Measurements from ENCODE around the gene UST. TPM values are rescaled to one million over a fixed set of nuclear protein-coding genes. Genes with fewer than 3 reads are reported as not detected.

UST gene
- total and polyA plus RNA-seq, 4 donors = 0.24 to 2.7 (median 0.87) TPM

DNA sequence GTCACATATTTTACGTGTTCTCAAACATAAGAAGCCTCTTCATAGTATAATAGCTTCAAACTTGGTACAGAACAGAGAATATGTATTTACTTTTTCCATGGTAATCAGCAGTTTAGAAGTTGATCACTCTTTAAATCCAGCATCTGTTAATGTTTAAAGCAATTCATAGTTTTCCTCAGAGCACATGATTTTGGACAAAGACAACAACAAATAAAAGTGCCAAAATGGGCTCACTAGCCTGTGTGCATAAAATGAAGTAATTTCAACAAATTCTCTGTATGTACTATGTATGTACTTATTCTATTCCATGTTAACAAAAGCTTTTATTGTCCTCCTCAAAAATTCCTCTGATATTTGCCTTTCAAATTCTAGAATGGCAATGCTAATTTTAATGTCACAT, 38.1 kb upstream of the UST start:
- H3K9me3 ChIP-seq (ENCODE audit: control insufficient read depth in 4 of 4, low read length in 3 of 4) = no peaks in the 10 kb centered on the region
- H3K9ac ChIP-seq (ENCODE audit: low read depth in 1 of 2, low read length in 2 of 2) = no peak overlapping the region
- no peak for TF ChIP-seq GABPA (IDR thresholded peaks at IDR 0.05 in 1 of 2, conservative IDR thresholded peaks at IDR 0.05 in 1 of 2)
- TF ChIP-seq RXRA (IDR thresholded peaks at IDR 0.05) = no peak
- no peak for TF ChIP-seq FOXA1 (IDR thresholded peaks at IDR 0.05)
- TF ChIP-seq TAF1 (conservative IDR thresholded peaks at IDR 0.05) = no peak
- TF ChIP-seq, protein P1, sequence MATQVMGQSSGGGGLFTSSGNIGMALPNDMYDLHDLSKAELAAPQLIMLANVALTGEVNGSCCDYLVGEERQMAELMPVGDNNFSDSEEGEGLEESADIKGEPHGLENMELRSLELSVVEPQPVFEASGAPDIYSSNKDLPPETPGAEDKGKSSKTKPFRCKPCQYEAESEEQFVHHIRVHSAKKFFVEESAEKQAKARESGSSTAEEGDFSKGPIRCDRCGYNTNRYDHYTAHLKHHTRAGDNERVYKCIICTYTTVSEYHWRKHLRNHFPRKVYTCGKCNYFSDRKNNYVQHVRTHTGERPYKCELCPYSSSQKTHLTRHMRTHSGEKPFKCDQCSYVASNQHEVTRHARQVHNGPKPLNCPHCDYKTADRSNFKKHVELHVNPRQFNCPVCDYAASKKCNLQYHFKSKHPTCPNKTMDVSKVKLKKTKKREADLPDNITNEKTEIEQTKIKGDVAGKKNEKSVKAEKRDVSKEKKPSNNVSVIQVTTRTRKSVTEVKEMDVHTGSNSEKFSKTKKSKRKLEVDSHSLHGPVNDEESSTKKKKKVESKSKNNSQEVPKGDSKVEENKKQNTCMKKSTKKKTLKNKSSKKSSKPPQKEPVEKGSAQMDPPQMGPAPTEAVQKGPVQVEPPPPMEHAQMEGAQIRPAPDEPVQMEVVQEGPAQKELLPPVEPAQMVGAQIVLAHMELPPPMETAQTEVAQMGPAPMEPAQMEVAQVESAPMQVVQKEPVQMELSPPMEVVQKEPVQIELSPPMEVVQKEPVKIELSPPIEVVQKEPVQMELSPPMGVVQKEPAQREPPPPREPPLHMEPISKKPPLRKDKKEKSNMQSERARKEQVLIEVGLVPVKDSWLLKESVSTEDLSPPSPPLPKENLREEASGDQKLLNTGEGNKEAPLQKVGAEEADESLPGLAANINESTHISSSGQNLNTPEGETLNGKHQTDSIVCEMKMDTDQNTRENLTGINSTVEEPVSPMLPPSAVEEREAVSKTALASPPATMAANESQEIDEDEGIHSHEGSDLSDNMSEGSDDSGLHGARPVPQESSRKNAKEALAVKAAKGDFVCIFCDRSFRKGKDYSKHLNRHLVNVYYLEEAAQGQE (IDR thresholded peaks at IDR 0.05) = no peak
- TF ChIP-seq ATF3 (IDR thresholded peaks at IDR 0.05) = no peak
- no peak for TF ChIP-seq SP1 (IDR thresholded peaks at IDR 0.05)
- no peak for TF ChIP-seq HNF4G (IDR thresholded peaks at IDR 0.05)
- no peak for TF ChIP-seq CTCF (IDR thresholded peaks at IDR 0.05; ENCODE audit: low read depth, low read length, missing input control)
- TF ChIP-seq, protein P2, sequence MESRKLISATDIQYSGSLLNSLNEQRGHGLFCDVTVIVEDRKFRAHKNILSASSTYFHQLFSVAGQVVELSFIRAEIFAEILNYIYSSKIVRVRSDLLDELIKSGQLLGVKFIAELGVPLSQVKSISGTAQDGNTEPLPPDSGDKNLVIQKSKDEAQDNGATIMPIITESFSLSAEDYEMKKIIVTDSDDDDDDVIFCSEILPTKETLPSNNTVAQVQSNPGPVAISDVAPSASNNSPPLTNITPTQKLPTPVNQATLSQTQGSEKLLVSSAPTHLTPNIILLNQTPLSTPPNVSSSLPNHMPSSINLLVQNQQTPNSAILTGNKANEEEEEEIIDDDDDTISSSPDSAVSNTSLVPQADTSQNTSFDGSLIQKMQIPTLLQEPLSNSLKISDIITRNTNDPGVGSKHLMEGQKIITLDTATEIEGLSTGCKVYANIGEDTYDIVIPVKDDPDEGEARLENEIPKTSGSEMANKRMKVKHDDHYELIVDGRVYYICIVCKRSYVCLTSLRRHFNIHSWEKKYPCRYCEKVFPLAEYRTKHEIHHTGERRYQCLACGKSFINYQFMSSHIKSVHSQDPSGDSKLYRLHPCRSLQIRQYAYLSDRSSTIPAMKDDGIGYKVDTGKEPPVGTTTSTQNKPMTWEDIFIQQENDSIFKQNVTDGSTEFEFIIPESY (IDR thresholded peaks at IDR 0.05) = no peak
- TF ChIP-seq NR2F2 (IDR thresholded peaks at IDR 0.05) = no peak
- TF ChIP-seq EGR1 (IDR thresholded peaks at IDR 0.05; ENCODE audit: low read depth in 2 of 2) = no peak
- TF ChIP-seq RAD21 (IDR thresholded peaks at IDR 0.05) = no peak
- no peak for TF ChIP-seq YY1 (IDR thresholded peaks at IDR 0.05)
- TF ChIP-seq JUND (IDR thresholded peaks at IDR 0.05) = no peak
- TF ChIP-seq HNF4A (conservative IDR thresholded peaks at IDR 0.05) = no peak
- TF ChIP-seq, protein P3, sequence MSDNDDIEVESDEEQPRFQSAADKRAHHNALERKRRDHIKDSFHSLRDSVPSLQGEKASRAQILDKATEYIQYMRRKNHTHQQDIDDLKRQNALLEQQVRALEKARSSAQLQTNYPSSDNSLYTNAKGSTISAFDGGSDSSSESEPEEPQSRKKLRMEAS (IDR thresholded peaks at IDR 0.05) = no peak
- TF ChIP-seq FOXA2 (IDR thresholded peaks at IDR 0.05) = no peak
- no peak overlapping the region for H3K27ac ChIP-seq (ENCODE audit: low read depth in 1 of 2, low read length in 2 of 2)
- no peaks in the 10 kb centered on the region for H3K27me3 ChIP-seq (ENCODE audit: control insufficient read depth in 4 of 4, insufficient read depth in 4 of 4, low read length in 3 of 4)
- no peaks in the 10 kb centered on the region for H3K4me1 ChIP-seq (ENCODE audit: control insufficient read depth in 4 of 4, insufficient read depth in 4 of 4, low read length in 3 of 4)
- H3K36me3 ChIP-seq (ENCODE audit: control insufficient read depth in 4 of 4, insufficient read depth in 3 of 4, low read depth in 1 of 4, low read length in 3 of 4) = no peaks in the 10 kb centered on the region
- no peak for DNase-seq (ENCODE audit: low spot score)
- H3K4me3 ChIP-seq (ENCODE audit: low read depth in 1 of 3, low read length in 3 of 3) = no peak overlapping the region
- WGBS = 96% methylated on average over 1 of the region's 1 CpG
